H1 (cell line): ENCODE results near the gene MFAP3. TPM values are rescaled to one million over a fixed set of nuclear protein-coding genes. Genes with fewer than 3 reads are reported as not detected.

Source experiments
- CTCF ChIA-PET: fragments of 300-600 bp; sonication (Branson Sonifier 250); formaldehyde crosslinking; loops from one replicate; lab custom pipeline; 2021; ENCODE audit not compliant: partially characterized antibody; lab: Charles Lee
- POLR2A ChIA-PET: fragments of 300-600 bp; sonication (Branson Sonifier 250); formaldehyde crosslinking; loops from one replicate; lab custom pipeline; 2021; ENCODE audit warnings: inconsistent platforms; ENCODE audit not compliant: partially characterized antibody; lab: Charles Lee
- DNase-seq, 2 experiments: peaks; one replicate each; pipeline versions ENCODE4 v3.0.0 to v3.0.0-alpha.2; 2010 to 2022; ENCODE audit warnings: low spot score in 2 of 2, low read depth in 1 of 2, mixed read lengths in 1 of 2
- FAIRE-seq: peaks from 2 replicates; lab custom pipeline; 2011; peaks lifted over from hg19 to GRCh38; lab: Jason Lieb, UNC
- H2AFZ ChIP-seq: 2 replicates; pipeline ENCODE4 v1.8.1; 2012; ENCODE audit warnings: low read length, inconsistent platforms
- H2AK5ac ChIP-seq: 2 replicates; pipeline ENCODE4 v1.6.1; 2013; ENCODE audit warnings: low read depth, low read length
- H2BK120ac ChIP-seq: replicated peaks from 2 replicates; pipeline ENCODE3; 2013; ENCODE audit warnings: low read depth, low read length, inconsistent platforms
- H2BK12ac ChIP-seq: 2 replicates; pipeline ENCODE4 v1.6.1; 2013; ENCODE audit warnings: low read depth, low read length
- H2BK15ac ChIP-seq: 2 replicates; pipeline ENCODE4 v1.6.1; 2013; ENCODE audit warnings: low read length
- H2BK20ac ChIP-seq: 2 replicates; pipeline ENCODE4 v1.6.1; 2013; ENCODE audit warnings: low read length
- H2BK5ac ChIP-seq: 2 replicates; pipeline ENCODE4 v1.6.1; 2013; ENCODE audit warnings: low read depth, low read length
- H3K14ac ChIP-seq: 2 replicates; pipeline ENCODE4 v1.6.1; 2013; ENCODE audit warnings: inconsistent platforms; ENCODE audit not compliant: insufficient read length
- H3K18ac ChIP-seq: 2 replicates; pipeline ENCODE4 v1.6.1; 2013; ENCODE audit warnings: low read length; ENCODE audit errors: extremely low read depth
- H3K23ac ChIP-seq: 2 replicates; pipeline ENCODE4 v1.6.1; 2013; ENCODE audit warnings: inconsistent platforms; ENCODE audit not compliant: insufficient read length
- H3K23me2 ChIP-seq: 2 replicates; pipeline ENCODE4 v1.6.1; 2013; ENCODE audit warnings: low read depth, low read length
- H3K27ac ChIP-seq: 2 replicates; pipeline ENCODE4 v1.6.1; 2011; ENCODE audit warnings: low read depth, low read length, inconsistent platforms
- H3K27me3 ChIP-seq, 4 experiments: replicated peaks in 1 of 4; 1 replicate in 1 of 4; 2 replicates in 3 of 4; pipeline versions ENCODE4 v1.6.1 to v1.8.1; 2011 to 2013; ENCODE audit warnings: low read length in 3 of 4, mild to moderate bottlenecking in 3 of 4, inconsistent platforms in 2 of 4, mixed read lengths in 2 of 4, moderate library complexity in 1 of 4; ENCODE audit not compliant: control insufficient read depth in 3 of 4, insufficient read depth in 3 of 4; ENCODE audit errors: extremely low read depth in 1 of 4
- H3K36me3 ChIP-seq, 4 experiments: 2 replicates each; pipeline versions ENCODE4 v1.6.1 to v1.8.1; 2011 to 2013; ENCODE audit warnings: mild to moderate bottlenecking in 4 of 4, low read length in 3 of 4, moderate library complexity in 2 of 4, control low read depth in 1 of 4, inconsistent platforms in 1 of 4; ENCODE audit not compliant: insufficient read depth in 4 of 4, control insufficient read depth in 2 of 4
- H3K4ac ChIP-seq: replicated peaks from 2 replicates; pipeline ENCODE3; 2013; ENCODE audit warnings: low read length, low read depth, mixed read lengths, inconsistent platforms; ENCODE audit not compliant: insufficient read length
- H3K4me1 ChIP-seq, 4 experiments: replicated peaks in 1 of 4; 1 replicate in 1 of 4; 2 replicates in 3 of 4; pipeline versions ENCODE4 v1.6.1 to v1.8.1; 2011 to 2013; ENCODE audit warnings: low read length in 3 of 4, inconsistent platforms in 2 of 4, mixed read lengths in 1 of 4; ENCODE audit not compliant: insufficient read depth in 4 of 4, control insufficient read depth in 3 of 4
- H3K4me2 ChIP-seq, 2 experiments: 2 replicates each; pipeline versions ENCODE4 v1.6.1 to v1.8.1; 2011 to 2013; ENCODE audit warnings: low read depth in 2 of 2, low read length in 2 of 2, control low read depth in 1 of 2, inconsistent platforms in 1 of 2, mild to moderate bottlenecking in 1 of 2; ENCODE audit not compliant: insufficient read depth in 1 of 2
- H3K4me3 ChIP-seq, 4 experiments: fragments of 200-600, 300-600 bp in 1 of 4; sonication (generic), shearing (Covaris generic), sonication (Bioruptor Twin) in 1 of 4; 2 replicates each; pipeline versions ENCODE4 v1.5.1 to v1.8.1; 2011 to 2016; ENCODE audit warnings: low read length in 4 of 4, low read depth in 3 of 4, control low read depth in 2 of 4, inconsistent platforms in 2 of 4, mild to moderate bottlenecking in 2 of 4, mixed read lengths in 1 of 4, moderate library complexity in 1 of 4; ENCODE audit not compliant: insufficient read depth in 2 of 4; ENCODE audit errors: extremely low read depth in 1 of 4
- H3K56ac ChIP-seq: replicated peaks from 2 replicates; pipeline ENCODE3; 2013; ENCODE audit warnings: low read depth, mild to moderate bottlenecking, mixed read lengths, low read length, inconsistent platforms; ENCODE audit not compliant: insufficient read length
- H3K79me1 ChIP-seq: 2 replicates; pipeline ENCODE4 v1.6.1; 2013; ENCODE audit warnings: low read depth, low read length, control low read depth
- H3K79me2 ChIP-seq, 2 experiments: 2 replicates each; pipeline versions ENCODE4 v1.6.1 to v1.8.1; 2012 to 2013; ENCODE audit warnings: low read length in 2 of 2, mild to moderate bottlenecking in 2 of 2, inconsistent platforms in 1 of 2; ENCODE audit not compliant: insufficient read depth in 2 of 2, control insufficient read depth in 1 of 2
- H3K9ac ChIP-seq, 4 experiments: replicated peaks in 1 of 4; 1 replicate in 1 of 4; 2 replicates in 3 of 4; pipeline versions ENCODE4 v1.6.1 to v1.8.1; 2011 to 2013; ENCODE audit warnings: low read depth in 3 of 4, low read length in 3 of 4, control low read depth in 2 of 4, mild to moderate bottlenecking in 2 of 4, moderate library complexity in 2 of 4, inconsistent platforms in 1 of 4; ENCODE audit errors: extremely low read depth in 1 of 4
- H3K9me3 ChIP-seq, 2 experiments: 2 replicates each; pipeline versions ENCODE4 v1.6.1 to v1.8.1; 2012 to 2013; ENCODE audit warnings: mild to moderate bottlenecking in 2 of 2, moderate library complexity in 2 of 2, control low read depth in 1 of 2, inconsistent platforms in 1 of 2, low read depth in 1 of 2, low read length in 1 of 2, mixed read lengths in 1 of 2; ENCODE audit not compliant: insufficient read depth in 2 of 2
- H4K20me1 ChIP-seq, 2 experiments: replicated peaks in 1 of 2; 2 replicates each; pipeline versions ENCODE3 to v1.8.1; 2011 to 2013; ENCODE audit warnings: inconsistent platforms in 2 of 2, low read length in 2 of 2, mild to moderate bottlenecking in 1 of 2; ENCODE audit not compliant: insufficient read depth in 2 of 2, control insufficient read depth in 1 of 2
- H4K5ac ChIP-seq: 2 replicates; pipeline ENCODE4 v1.6.1; 2013; ENCODE audit warnings: low read length, low read depth, mixed read lengths, inconsistent platforms; ENCODE audit not compliant: insufficient read length
- H4K8ac ChIP-seq: 2 replicates; pipeline ENCODE4 v1.8.0; 2013; ENCODE audit warnings: mild to moderate bottlenecking, moderate library complexity, low read length, inconsistent platforms; ENCODE audit not compliant: insufficient read depth; ENCODE audit errors: extremely low read depth
- H4K91ac ChIP-seq: replicated peaks from 2 replicates; pipeline ENCODE3; 2013; ENCODE audit warnings: low read length, mixed read lengths, inconsistent platforms; ENCODE audit not compliant: insufficient read length
- CBX8 ChIP-seq: fragments of 300-800, 300-1000 bp; sonication (generic); IDR thresholded peaks from 2 replicates; pipeline ENCODE4 v1.7.1; 2016; ENCODE audit warnings: low read depth, low read length, borderline replicate concordance
- CEBPB ChIP-seq: IDR thresholded peaks from 2 replicates; pipeline ENCODE4 v1.6.1; 2012; ENCODE audit warnings: low read depth, low read length
- EZH2 ChIP-seq: fragments of 200-600 bp; sonication (generic); IDR thresholded peaks from 2 replicates; pipeline ENCODE4 v1.7.1; 2012; ENCODE audit warnings: low read depth, mild to moderate bottlenecking, moderate library complexity, low read length, inconsistent platforms; ENCODE audit not compliant: severe bottlenecking
- FOSL1 ChIP-seq: IDR thresholded peaks from 2 replicates; pipeline ENCODE4 v1.6.1; 2011; ENCODE audit warnings: mild to moderate bottlenecking, low read depth, low read length, moderate library complexity; ENCODE audit not compliant: insufficient read depth
- JUN ChIP-seq: IDR thresholded peaks from 2 replicates; pipeline ENCODE4 v1.6.1; 2011; ENCODE audit warnings: low read depth, mild to moderate bottlenecking, improper control_type of control experiment, low read length
- RBBP5 ChIP-seq: IDR thresholded peaks from 2 replicates; pipeline ENCODE4 v1.7.1; 2012; ENCODE audit warnings: low read depth, mild to moderate bottlenecking, inconsistent platforms, low read length, moderate library complexity, borderline replicate concordance
- SRF ChIP-seq: IDR thresholded peaks from 2 replicates; pipeline ENCODE4 v1.6.1; 2011; ENCODE audit warnings: mild to moderate bottlenecking, low read depth, low read length, moderate library complexity
- TAF7 ChIP-seq: optimal IDR thresholded peaks from 2 replicates; pipeline ENCODE3; 2011; ENCODE audit warnings: low read depth, mild to moderate bottlenecking, inconsistent platforms, low read length, moderate library complexity, borderline replicate concordance
- TEAD4 ChIP-seq: IDR thresholded peaks from 2 replicates; pipeline ENCODE4 v1.6.1; 2012; ENCODE audit warnings: low read depth, low read length, inconsistent platforms, mixed read lengths
- WGBS, 2 experiments: shearing (Covaris generic) in 1 of 2; methylation state at CpG; one replicate each; pipeline versions ENCODE4 v1.1.6 to v1.1.7; 2013 to 2015; ENCODE audit warnings: low lambda C conversion rate in 2 of 2, mixed read lengths in 2 of 2, inconsistent platforms in 1 of 2, low coverage in 1 of 2, missing lambda C conversion rate in 1 of 2; ENCODE audit not compliant: insufficient replicate concordance in 2 of 2, insufficient coverage in 1 of 2, insufficient read length in 1 of 2; ENCODE audit errors: extremely low coverage in 1 of 2, missing lambda C conversion rate in 1 of 2; 5-methylcytosine and 5-hydroxymethylcytosine counted together
- polyA plus RNA-seq, 7 experiments: library from polyadenylated mRNA; depleted of rRNA in 3 of 7; stranded (reverse) in 5 of 7; unstranded in 2 of 7; fragments of >200 nt in 5 of 7; fragments of 200-250 nt in 2 of 7; gene quantifications; 1 replicate in 5 of 7; 2 replicates in 1 of 7; 4 replicates in 1 of 7; pipeline versions ENCODE4 v1.2.1 to v1.2.3, GENCODE V29; 2011 to 2013; ENCODE audit warnings: missing spikeins in 2 of 7, mixed read lengths in 2 of 7
- total RNA-seq: library from RNA; stranded (reverse); fragmentation: NEBNext Ultra II Directional; extraction: Animal tissue kit (Norgen Biotek cat#: 25700); gene quantifications from 2 replicates; pipeline ENCODE4 v1.2.1, GENCODE V29; 2021

The MFAP3 gene
- total and polyA plus RNA-seq, 2 of the 8 experiments (the other 6 are each of a cell fraction or from before 2014, with no cell fraction given), result 13.7 to 27.0 TPM

DNA sequence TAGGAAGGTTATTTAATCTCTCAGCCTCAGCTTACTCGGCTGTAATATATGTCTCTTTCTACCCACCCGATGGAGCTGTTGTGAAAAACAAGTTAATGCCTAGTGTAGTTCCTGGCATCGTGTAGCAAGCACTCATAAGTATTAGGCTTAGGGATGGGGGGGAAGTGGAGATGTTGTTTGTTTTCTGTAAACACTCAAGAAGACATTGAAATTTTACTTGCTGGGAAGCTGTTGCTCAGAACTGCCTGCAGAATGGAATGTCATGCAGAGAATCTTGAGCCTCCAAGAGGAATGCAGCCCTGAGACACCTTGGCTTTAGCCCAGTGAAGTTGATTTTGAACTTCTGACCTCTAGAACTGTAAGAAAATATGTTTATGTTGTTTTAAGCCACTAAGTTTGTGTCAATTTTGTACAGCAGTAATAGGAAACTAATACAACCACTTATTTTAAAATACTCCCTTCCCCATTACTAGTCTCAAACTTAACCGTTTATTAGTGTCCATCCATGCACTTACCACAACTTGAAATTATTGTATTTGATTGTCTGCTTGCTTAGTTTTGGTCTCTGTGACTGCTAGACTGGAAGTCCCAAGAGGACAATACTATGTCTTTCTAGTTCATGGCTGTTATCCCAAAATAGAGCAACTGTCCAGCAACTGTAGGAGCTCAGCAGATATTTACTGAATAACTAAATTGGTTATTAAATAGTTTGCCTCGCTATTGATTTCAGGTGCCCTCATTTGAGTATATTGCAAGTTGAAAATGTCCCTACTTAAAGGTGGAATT is 53.8 kb downstream of the MFAP3 start:
- 74 to 100% methylated on average over 1 to 5 of the region's 5 CpGs for WGBS, 2 experiments
- CTCF ChIA-PET, result interaction anchor here (0.6 to 5.1 kb wide), 8 partner anchors 10 to 65 kb away, joined by 3 to 24 read pairs (median 6); no protein-coding TSS in a partner anchor

More for the DNA sequence above, 53.8 kb downstream of the MFAP3 start:
- H3K4me2 ChIP-seq, result no peak overlapping the region
- DNase-seq (no peak), FAIRE-seq (peak; percentile 89)
- H3K4ac ChIP-seq, result no peak overlapping the region
- H3K14ac ChIP-seq, result no peak overlapping the region
- no peak overlapping the region for H3K9ac ChIP-seq
- no peaks in the 10 kb centered on the region for H3K23me2 ChIP-seq
- no peak overlapping the region for H4K5ac ChIP-seq
- H2BK12ac ChIP-seq, result no peak overlapping the region
- H3K79me2 ChIP-seq, result no peaks in the 10 kb centered on the region
- no peak overlapping the region for H2BK5ac ChIP-seq
- no peak for TF ChIP-seq EZH2
- TF ChIP-seq CEBPB, result no peak
- no peak for TF ChIP-seq SRF
- TF ChIP-seq TEAD4, result peak; percentile 70; the same call in 1 of the 2 replicates
- TF ChIP-seq JUN, result no peak
- TF ChIP-seq FOSL1, result no peak
- TF ChIP-seq RBBP5, result 0 out of 2 replicates have a peak, but pooled peaks have one; percentile 37
- TF ChIP-seq CBX8, result no peak
- no peak for TF ChIP-seq TAF7
- H3K9me3 ChIP-seq, result no peaks in the 10 kb centered on the region
- H3K27ac ChIP-seq, result no peak overlapping the region
- H3K27me3 ChIP-seq, result no peaks in the 10 kb centered on the region
- no peaks in the 10 kb centered on the region for H3K79me1 ChIP-seq
- peaks cover 0 to 2% of the 10 kb centered on the region in 2 experiments for H4K20me1 ChIP-seq
- H4K91ac ChIP-seq, result no peak overlapping the region
- no peak overlapping the region for H4K8ac ChIP-seq
- H2BK120ac ChIP-seq, result no peak overlapping the region
- no peak overlapping the region for H3K23ac ChIP-seq
- peaks cover 0 to 5% (median under 1%) of the 10 kb centered on the region in 4 experiments; a peak in 2 of 7 replicates for H3K4me1 ChIP-seq
- H2AFZ ChIP-seq, result no peak overlapping the region
- no peak overlapping the region for H3K56ac ChIP-seq
- H3K18ac ChIP-seq, result no peak overlapping the region
- no peak overlapping the region for H3K4me3 ChIP-seq
- no peak overlapping the region for H2AK5ac ChIP-seq
- H3K36me3 ChIP-seq, result no peaks in the 10 kb centered on the region
- no peak overlapping the region for H2BK20ac ChIP-seq
- H2BK15ac ChIP-seq, result no peak overlapping the region
- POLR2A ChIA-PET, result interaction anchor here (1.3 kb wide), 1 partner anchor 15 kb away, joined by 3 read pairs; no protein-coding TSS in a partner anchor
